Neural progenitor cell (in vitro differentiated cells): ENCODE data around the gene ZNF598. TPM values are rescaled to one million over a fixed set of nuclear protein-coding genes. Genes with fewer than 3 reads are reported as not detected.

Experiments used
- DNase-seq: peaks from one replicate; pipeline ENCODE4 v3.0.0-alpha.2; 2016; ENCODE audit warnings: low spot score
- H2AFZ ChIP-seq: fragments of 200-600 bp; sonication (generic); replicated peaks from 2 replicates; pipeline ENCODE4 v1.6.1; 2016; ENCODE audit warnings: antibody characterized with exemption
- H3F3A ChIP-seq: fragments of 200-600 bp; sonication (generic); 2 replicates; pipeline ENCODE4 v1.6.1; 2016; ENCODE audit warnings: antibody characterized with exemption, low read depth
- H3K27ac ChIP-seq: fragments of 200-600 bp; sonication (generic); 2 replicates; pipeline ENCODE4 v1.5.1; 2016; ENCODE audit warnings: mild to moderate bottlenecking
- H3K27me3 ChIP-seq: fragments of 200-600 bp; sonication (generic); 2 replicates; pipeline ENCODE4 v1.6.1; 2016; ENCODE audit warnings: mild to moderate bottlenecking, moderate library complexity
- H3K36me3 ChIP-seq: fragments of 200-600 bp; sonication (generic); 2 replicates; pipeline ENCODE4 v1.5.1; 2016
- H3K4me1 ChIP-seq: fragments of 200-600 bp; sonication (generic); 2 replicates; pipeline ENCODE4 v1.6.1; 2016; ENCODE audit warnings: mixed run types
- H3K4me2 ChIP-seq: fragments of 200-600 bp; sonication (generic); 2 replicates; pipeline ENCODE4 v1.6.1; 2016
- H3K4me3 ChIP-seq: fragments of 200-600 bp; sonication (generic); 2 replicates; pipeline ENCODE4 v1.5.1; 2016
- H3K79me2 ChIP-seq: fragments of 200-600 bp; sonication (generic); 2 replicates; pipeline ENCODE4 v1.6.1; 2016; ENCODE audit warnings: low read depth
- H3K9ac ChIP-seq: fragments of 200-600 bp; sonication (generic); 2 replicates; pipeline ENCODE4 v1.6.1; 2016
- H3K9me3 ChIP-seq: fragments of 200-600 bp; sonication (generic); 2 replicates; pipeline ENCODE4 v1.5.1; 2016; ENCODE audit warnings: low read depth
- H4K20me1 ChIP-seq: fragments of 200-600 bp; sonication (generic); 2 replicates; pipeline ENCODE4 v1.6.1; 2016; ENCODE audit warnings: low read depth
- H3K27ac Mint-ChIP-seq: 3 replicates; pipeline ENCODE4 v1.8.0; 2021; ENCODE audit warnings: mixed read lengths
- H3K27me3 Mint-ChIP-seq: 2 replicates; pipeline ENCODE4 v1.8.0; 2022; ENCODE audit warnings: low read depth, mild to moderate bottlenecking, inconsistent platforms, moderate library complexity, mixed read lengths; ENCODE audit not compliant: insufficient read depth
- H3K36me3 Mint-ChIP-seq: 3 replicates; pipeline ENCODE4 v1.8.0; 2021; ENCODE audit warnings: mixed read lengths
- H3K4me1 Mint-ChIP-seq: 3 replicates; pipeline ENCODE4 v1.8.0; 2021; ENCODE audit warnings: mixed read lengths
- H3K4me3 Mint-ChIP-seq: 3 replicates; pipeline ENCODE4 v1.8.0; 2021; ENCODE audit warnings: mild to moderate bottlenecking, moderate library complexity, mixed read lengths
- H3K9me3 Mint-ChIP-seq: 3 replicates; pipeline ENCODE4 v1.8.0; 2020; ENCODE audit warnings: mixed read lengths
- CTCF ChIP-seq: fragments of 200-600 bp; sonication (generic); IDR thresholded peaks from 2 replicates; pipeline ENCODE4 v1.5.1; 2017; ENCODE audit warnings: antibody characterized with exemption, mild to moderate bottlenecking
- EZH2 ChIP-seq: fragments of 200-600 bp; sonication (generic); IDR thresholded peaks from 2 replicates; pipeline ENCODE4 v1.6.1; 2017; ENCODE audit warnings: antibody characterized with exemption, mild to moderate bottlenecking, moderate library complexity
- EZH2phosphoT487 ChIP-seq: fragments of 200-600 bp; sonication (generic); IDR thresholded peaks from 2 replicates; pipeline ENCODE4 v1.6.1; 2017; ENCODE audit warnings: antibody characterized with exemption
- total RNA-seq: library from RNA; depleted of rRNA; stranded (reverse); fragments of >200 nt; gene quantifications from 2 replicates; pipeline ENCODE4 v1.2.3, GENCODE V29; 2015; ENCODE audit warnings: low replicate concordance

ZNF598 gene
- total RNA-seq, 1 donor from 2014 or later, result 12.7 TPM

GRCh38 chr16:2048116-2048543, 38.5 kb upstream of the ZNF598 start:
- H3K4me3 ChIP-seq, result peak overlapping the region; percentile 83
- Mint-ChIP-seq H3K4me3 (peak overlapping the region; percentile 93), H3K9me3 (no peaks in the 10 kb centered on the region), H3K27ac (no peak overlapping the region), H3K36me3 (peaks cover 6% of the 10 kb centered on the region), H3K4me1 (peaks cover 19% of the 10 kb centered on the region), H3K27me3 (peaks cover 2% of the 10 kb centered on the region)
- peaks cover 4% of the 10 kb centered on the region for H3F3A ChIP-seq
- peaks cover 8% of the 10 kb centered on the region for H4K20me1 ChIP-seq
- H3K27ac ChIP-seq, result no peak overlapping the region
- H3K4me1 ChIP-seq, result peaks cover 12% of the 10 kb centered on the region
- no peaks in the 10 kb centered on the region for H3K36me3 ChIP-seq
- TF ChIP-seq EZH2 (no peak), CTCF (no peak), EZH2phosphoT487 (no peak)
- peak overlapping the region; percentile 56 for H3K9ac ChIP-seq
- no peaks in the 10 kb centered on the region for H3K27me3 ChIP-seq
- no peaks in the 10 kb centered on the region for H3K9me3 ChIP-seq
- H3K79me2 ChIP-seq, result peaks cover 22% of the 10 kb centered on the region
- H2AFZ ChIP-seq, result peak overlapping the region; percentile 74
- peak; percentile 66 for DNase-seq
- peak overlapping the region; percentile 97 for H3K4me2 ChIP-seq

GRCh38 chr16:2047330-2048115, 37.9 kb upstream of the ZNF598 start, which contains the start of the genes NTHL1 and TSC2:
Gene NTHL1 (minus strand): TSS chr16:2047834. CDS start chr16:2047823, 11 bp downstream.
Gene TSC2 (plus strand): TSS chr16:2047985. CDS start chr16:2048616, 631 bp downstream.
- H3K36me3 Mint-ChIP-seq, result peaks cover 5% of the 10 kb centered on the region
- Histone ChIP-seq H3K4me1 (peaks cover 12% of the 10 kb centered on the region), H3K27me3 (no peaks in the 10 kb centered on the region), H3F3A (peaks cover 4% of the 10 kb centered on the region), H3K4me2 (peak within 1 kb of the TSS; percentile 97), H3K79me2 (peaks cover 22% of the 10 kb centered on the region), H3K9me3 (no peaks in the 10 kb centered on the region), H2AFZ (peak within 1 kb of the TSS; percentile 74), H3K4me3 (peak within 1 kb of the TSS; percentile 83), H3K9ac (peak within 1 kb of the TSS; percentile 56), H3K27ac (no peak within 1 kb of the TSS), H3K36me3 (no peaks in the 10 kb centered on the region), H4K20me1 (peaks cover 8% of the 10 kb centered on the region)
- no peak within 1 kb of the TSS for H3K27ac Mint-ChIP-seq
- TF ChIP-seq EZH2phosphoT487 (no peak), CTCF (peak; percentile 25), EZH2 (peak; percentile 20)
- peak within 1 kb of the TSS; percentile 93 for H3K4me3 Mint-ChIP-seq
- no peaks in the 10 kb centered on the region for H3K9me3 Mint-ChIP-seq
- H3K27me3 Mint-ChIP-seq, result peaks cover 2% of the 10 kb centered on the region
- H3K4me1 Mint-ChIP-seq, result peaks cover 19% of the 10 kb centered on the region
- DNase-seq, result peak; percentile 99

GRCh38 chr16:2046893-2047329, 37.3 kb upstream of the ZNF598 start:
- H3K4me3 Mint-ChIP-seq, result peak overlapping the region; percentile 93
- Histone ChIP-seq H3K4me3 (peak overlapping the region; percentile 83), H2AFZ (peak overlapping the region; percentile 44), H3K27me3 (no peaks in the 10 kb centered on the region), H4K20me1 (peaks cover 8% of the 10 kb centered on the region), H3K4me2 (peak overlapping the region; percentile 97), H3K27ac (no peak overlapping the region), H3K4me1 (peaks cover 12% of the 10 kb centered on the region), H3K36me3 (no peaks in the 10 kb centered on the region), H3K79me2 (peaks cover 22% of the 10 kb centered on the region), H3K9ac (peak overlapping the region; percentile 34), H3K9me3 (no peaks in the 10 kb centered on the region), H3F3A (peaks cover 4% of the 10 kb centered on the region)
- H3K9me3 Mint-ChIP-seq, result no peaks in the 10 kb centered on the region
- no peak overlapping the region for H3K27ac Mint-ChIP-seq
- H3K36me3 Mint-ChIP-seq, result peaks cover 4% of the 10 kb centered on the region
- H3K27me3 Mint-ChIP-seq, result peaks cover 2% of the 10 kb centered on the region
- peaks cover 19% of the 10 kb centered on the region for H3K4me1 Mint-ChIP-seq
- no peak for TF ChIP-seq EZH2phosphoT487
- TF ChIP-seq CTCF, result no peak
- no peak for TF ChIP-seq EZH2
- DNase-seq, result peak; percentile 34
